Spleen (tissue), 7 donors: ENCODE results near the gene RADIL.

Source experiments
- CTCF ChIP-seq, 11 experiments: fragments of 200-600 bp in 7 of 11; fragments of 450-650 bp in 4 of 11; sonication (generic) in 4 of 11; IDR thresholded peaks in 8 of 11; conservative IDR thresholded peaks in 3 of 11; 1 replicate in 7 of 11; 2 replicates in 4 of 11; pipeline versions ENCODE4 v1.4.0 to v1.8.0; 2016 to 2021; ENCODE audit warnings: antibody characterized with exemption in 11 of 11, inconsistent platforms in 4 of 11, mild to moderate bottlenecking in 1 of 11
- POLR2A ChIP-seq, 3 donors: fragments of 450-650 bp; IDR thresholded peaks; one replicate each; pipeline ENCODE4 v1.5.1; 2017; ENCODE audit warnings: antibody characterized with exemption in 3 of 3, mild to moderate bottlenecking in 1 of 3
- POLR2AphosphoS5 ChIP-seq, 3 donors: sonication (generic); formaldehyde crosslinking; IDR thresholded peaks; one replicate each; pipeline ENCODE4 v1.5.1; 2017; ENCODE audit warnings: antibody characterized with exemption in 3 of 3
- donor health status: DM: no; HTN: no; CAD: no; lungs with moderate emphysema.
- donor health status: DM: no; HTN: no; CAD: no.
- donor health status: DM: no; HTN: no; CAD: no.

- TF ChIP-seq POLR2A (IDR thresholded peaks at IDR 0.05) (peak; percentile 80 to 88 (median 82)), CTCF (IDR thresholded peaks at IDR 0.05 in 8 of 11, conservative IDR thresholded peaks at IDR 0.05 in 3 of 11) (peak in 3 of 11 experiments; percentile 25 to 37 (median 31)), POLR2AphosphoS5 (IDR thresholded peaks at IDR 0.05) (peak; percentile 98 to 99 (median 98))
These were observed 108.2 kb downstream of the RADIL start, which contains the start of gene AP5Z1 for GRCh38 chr7:4775250-4775847.
